HG03565 (cell line): ENCODE measurements around the gene DBH.
"Not testable (repeated sequence)": the region's sequence is repeated elsewhere in the genome, so short reads cannot be mapped to it uniquely, and the experiment has no call there.

Source experiments
- ATAC-seq: cut with Tn5 transposase; IDR thresholded peaks from one replicate; pipeline ENCODE4 v1.9.1; 2021; ENCODE audit warnings: mild to moderate bottlenecking, moderate library complexity; ENCODE audit not compliant: unreplicated experiment

Gene DBH

GRCh38 chr9:133621725-133622267 is 14.4 kb upstream of the DBH start:
- no peak for ATAC-seq

DNA sequence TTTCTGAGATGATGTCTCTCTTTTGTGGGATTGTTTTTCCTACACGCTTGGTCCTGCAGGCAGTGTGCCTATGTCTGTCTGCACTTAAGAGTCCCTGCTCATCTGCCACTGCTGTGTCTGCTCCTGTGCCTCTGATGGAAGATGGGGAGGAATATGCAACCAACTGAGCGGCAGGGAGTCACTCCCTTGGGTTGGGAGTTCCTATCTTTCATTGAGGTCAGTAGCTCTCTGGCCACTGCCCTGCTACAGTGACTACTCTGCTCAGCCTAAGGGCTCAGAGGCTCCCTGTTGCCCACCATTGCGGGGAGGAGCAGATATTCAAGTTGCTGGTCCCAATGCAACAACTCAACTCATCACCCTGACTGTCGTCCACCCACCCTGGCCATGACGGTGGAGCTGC is 13.6 kb upstream of the DBH start:
- no peak for ATAC-seq

DNA sequence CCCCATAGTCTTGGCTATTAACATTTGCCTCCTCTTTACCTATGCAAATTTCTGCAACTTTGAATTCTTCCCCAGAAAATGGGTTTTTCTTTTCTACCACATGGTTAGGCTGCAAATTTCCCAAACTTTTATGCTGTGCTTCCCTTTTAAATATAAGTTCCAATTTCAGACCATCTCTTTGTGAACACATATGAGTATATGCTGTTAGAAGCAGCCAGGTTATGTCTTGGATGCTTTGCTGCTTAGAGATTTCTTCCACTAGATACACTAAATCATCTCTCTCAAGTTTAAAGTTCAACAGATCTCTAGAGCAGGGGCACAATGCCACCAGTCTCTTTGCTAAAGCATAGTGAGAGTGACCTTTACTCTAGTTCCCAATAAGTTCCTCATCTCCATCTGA is 10.2 kb upstream of the DBH start:
- not testable (repeated sequence) for ATAC-seq

DNA sequence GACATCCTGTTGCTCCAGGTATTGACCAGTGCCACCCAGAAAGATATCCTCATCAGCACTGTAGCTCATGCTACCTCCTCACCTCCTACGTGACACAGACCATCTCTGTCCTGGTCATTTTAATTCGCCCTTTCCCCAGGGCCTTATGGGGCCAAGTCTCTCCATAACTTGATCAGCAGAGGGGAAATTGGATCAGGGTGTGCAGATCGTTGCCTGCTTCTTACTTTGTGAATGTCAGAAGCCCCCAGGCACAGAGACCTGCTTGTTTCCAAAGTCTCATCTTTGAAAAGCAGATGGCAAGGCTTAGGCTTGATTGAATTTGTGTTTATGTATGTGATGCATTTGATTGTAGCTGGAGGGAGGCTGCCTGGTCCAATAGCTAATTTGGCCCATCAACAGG is 8.8 kb upstream of the DBH start:
- ATAC-seq: no peak

GRCh38 chr9:133628766-133629165 is 7.4 kb upstream of the DBH start:
- ATAC-seq: no peak

DNA sequence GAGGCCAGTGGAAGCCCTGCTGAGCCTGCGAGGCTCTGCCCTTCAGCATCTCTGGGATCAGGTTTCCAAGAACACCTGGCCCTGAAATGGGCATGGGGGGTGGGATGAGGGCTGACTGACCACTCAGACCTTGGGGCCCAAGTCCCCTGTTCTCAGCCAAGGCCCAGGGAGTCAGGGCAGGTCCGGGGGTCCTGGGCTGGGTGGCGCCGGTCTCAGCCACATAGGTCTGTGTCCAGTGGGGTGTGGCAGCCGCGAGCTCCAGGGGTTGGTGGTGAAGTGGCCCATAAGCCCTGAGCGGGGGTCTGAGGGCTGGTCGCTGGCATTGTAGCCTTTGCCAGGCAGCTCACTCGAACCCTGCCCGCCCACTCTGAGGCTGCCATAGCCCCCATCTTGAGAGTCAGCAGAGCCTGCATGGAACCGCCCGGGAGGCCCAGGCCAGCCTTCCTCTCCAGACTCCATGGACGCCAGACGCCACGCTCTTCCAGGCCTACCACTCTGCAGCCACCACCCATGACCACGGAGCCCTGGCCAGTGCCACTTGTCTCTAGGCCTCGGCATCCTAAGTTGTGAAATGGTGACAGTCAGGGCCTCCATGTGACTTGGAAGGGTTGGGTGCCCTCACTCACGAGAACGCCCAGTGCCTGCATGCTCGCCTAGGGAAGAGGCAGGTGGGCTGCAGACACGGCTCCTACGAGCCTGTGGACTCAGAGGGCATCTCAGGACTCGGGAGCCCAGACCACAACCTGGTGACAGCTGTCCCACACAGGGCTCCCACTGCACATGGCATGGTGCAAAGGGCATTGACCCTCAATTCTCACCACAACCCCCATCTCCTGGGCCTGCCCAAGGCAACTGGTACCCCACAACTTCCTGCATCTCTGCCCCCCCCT is 6.7 kb upstream of the DBH start:
- ATAC-seq: no peak

GRCh38 chr9:133631111-133631510 is 5.1 kb upstream of the DBH start:
- no peak for ATAC-seq

GRCh38 chr9:133632806-133633680 is 3.1 kb upstream of the DBH start:
- no peak for ATAC-seq

- ATAC-seq: no peak
These were observed 2.5 kb upstream of the DBH start for GRCh38 chr9:133633681-133634080.

DNA sequence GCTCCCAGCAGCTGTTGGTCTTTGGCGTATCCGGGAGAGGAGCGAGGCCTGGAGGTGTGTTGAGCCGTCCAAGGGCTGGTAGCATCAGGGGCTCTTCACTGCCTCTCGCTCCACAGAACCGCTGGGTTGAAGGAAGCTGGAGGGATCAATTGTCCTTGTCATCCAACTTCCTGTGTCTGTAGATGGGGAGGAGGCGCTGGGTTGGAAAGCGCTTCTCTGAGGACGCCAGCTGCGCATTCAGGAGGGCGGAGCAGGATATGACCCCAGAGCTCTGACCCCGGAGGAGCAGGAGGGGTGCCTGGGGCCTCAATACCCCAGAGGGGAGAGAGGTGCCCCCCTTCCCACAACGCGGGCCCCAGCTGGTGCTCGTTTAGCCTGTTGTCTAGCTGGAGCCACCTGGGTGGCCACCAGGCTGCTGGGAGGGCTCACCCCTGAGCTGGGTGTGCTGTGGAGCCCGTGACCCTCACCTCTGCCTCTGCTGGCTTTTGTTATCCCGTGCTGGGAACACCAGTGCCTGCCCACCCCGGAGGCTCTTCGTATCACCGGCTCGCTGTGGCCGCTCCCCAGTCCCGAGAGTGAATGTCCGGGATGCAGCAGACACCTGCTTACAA is 2.0 kb upstream of the DBH start:
- ATAC-seq: no peak

DNA sequence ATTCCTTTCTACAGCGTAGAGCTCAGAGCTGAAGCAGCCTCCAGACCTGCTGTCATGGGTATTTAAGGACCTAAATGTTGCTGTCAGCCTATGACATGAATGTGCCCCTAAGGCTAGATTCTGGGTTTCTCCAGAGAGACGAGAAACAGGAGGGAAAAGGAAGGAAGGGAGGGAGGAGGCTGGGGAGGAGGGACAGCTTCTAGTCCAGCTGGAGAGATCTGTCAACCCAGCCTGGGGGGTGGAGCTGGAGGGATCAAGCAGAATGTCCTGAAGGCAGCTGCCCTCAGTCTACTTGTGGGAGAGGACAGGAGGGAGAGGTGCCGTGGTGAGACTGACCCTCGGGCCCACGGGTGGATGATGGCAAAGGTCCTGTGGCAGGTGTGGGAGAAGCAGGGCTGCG is 1.1 kb upstream of the DBH start:
- ATAC-seq: no peak

DNA sequence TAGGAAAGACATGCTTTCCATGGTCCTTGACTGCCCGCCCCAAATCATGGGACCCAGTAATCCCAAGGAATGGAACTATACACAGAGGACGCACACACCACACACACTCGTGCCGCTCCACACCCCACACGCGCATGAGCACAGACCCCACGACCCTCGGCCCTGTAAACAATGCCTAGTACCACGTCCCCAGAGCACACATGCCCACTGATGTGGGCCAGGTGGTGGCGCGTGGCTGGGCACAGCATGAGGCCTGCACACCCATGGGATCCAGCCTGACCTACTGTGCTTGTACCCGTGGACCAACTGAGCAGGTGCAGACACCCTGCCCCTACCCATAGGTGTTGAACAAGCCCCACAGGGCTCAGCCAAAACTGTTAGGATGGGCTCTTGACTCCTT is 739 bp downstream of the DBH start:
- ATAC-seq: no peak

DNA sequence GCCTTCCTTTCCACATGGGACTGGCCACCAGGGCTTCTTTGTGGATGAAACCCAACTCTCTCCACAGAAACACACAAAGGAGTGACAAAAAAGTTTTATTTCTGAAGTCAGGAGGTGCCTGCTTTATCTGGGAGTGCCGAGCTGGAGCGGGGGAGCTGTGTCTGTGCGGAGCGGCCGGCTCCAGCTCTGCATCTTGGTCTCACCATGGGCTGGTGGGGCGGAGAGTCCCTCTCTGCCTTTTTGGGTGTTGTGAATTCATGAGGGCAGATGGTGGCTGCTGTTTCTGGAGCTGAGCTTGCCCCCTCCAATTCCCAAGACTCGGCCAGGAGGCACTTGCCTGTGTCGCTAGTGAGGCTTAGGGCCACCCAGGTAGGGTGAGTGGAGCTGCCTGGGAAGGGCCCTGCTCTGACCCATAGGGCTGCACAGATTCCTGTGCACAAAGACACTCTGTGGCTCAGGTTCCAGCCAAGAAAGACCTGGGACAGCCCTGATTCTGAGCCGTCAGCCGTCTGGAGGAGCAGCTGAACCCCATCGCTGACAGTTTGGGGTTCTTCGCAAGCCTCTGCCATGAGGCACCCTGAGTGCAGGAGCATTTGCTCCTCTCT is 1.4 kb downstream of the DBH start:
- ATAC-seq: no peak

DNA sequence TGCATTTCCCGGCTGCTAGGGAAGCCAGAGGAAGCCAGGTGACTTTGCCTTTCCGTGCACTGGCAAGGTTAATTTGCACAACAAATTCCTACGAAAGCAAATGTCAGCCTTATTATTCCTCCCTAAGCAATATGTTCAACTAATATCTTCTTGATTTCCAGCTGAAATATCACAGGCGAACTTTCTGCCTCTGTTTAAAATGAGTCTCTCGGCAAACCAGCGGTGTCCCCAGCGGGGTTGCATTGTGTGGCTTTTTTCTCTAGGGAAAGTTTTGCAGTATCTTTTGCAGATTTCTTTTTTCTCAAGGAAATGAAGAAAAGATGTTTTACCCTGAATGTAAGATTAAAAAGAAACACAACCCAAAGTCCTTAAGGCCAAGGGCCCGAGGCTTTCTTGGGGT is 1.9 kb downstream of the DBH start:
- ATAC-seq: no peak

DNA sequence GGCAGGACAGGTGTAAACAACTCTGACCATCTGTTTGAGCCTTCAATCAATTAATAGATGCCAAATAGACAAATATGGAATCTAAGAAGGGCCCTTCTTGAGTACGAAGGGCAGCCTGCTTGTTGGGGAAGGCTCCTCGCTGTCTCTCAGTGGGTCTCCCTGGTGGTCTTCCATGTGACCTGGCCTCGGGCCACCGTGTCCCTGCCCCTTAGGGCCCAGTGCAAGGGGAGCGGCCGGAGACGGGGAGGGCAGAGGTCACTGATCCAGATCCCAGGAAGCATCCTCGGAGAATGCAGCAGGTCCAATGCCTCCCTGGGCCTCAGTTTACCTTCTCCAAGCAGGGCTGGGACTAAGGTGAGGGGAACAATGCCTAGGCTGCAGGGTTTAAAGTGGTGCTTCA is 2.5 kb downstream of the DBH start:
- no peak for ATAC-seq

DNA sequence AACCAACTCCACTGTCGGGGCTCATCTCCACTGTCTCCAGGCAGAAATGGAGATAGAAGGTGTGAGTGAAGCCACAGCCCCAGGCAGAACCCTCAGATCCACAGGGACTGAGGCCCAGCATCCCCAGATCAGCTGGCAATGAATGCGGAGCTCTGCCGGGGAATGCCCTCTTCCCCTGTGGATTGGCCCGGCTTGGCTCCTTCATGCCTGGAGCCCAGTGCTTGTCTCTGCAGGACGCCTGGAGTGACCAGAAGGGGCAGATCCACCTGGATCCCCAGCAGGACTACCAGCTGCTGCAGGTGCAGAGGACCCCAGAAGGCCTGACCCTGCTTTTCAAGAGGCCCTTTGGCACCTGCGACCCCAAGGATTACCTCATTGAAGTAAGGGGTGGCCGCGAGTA is 3.5 kb downstream of the DBH start:
- ATAC-seq: no peak

DNA sequence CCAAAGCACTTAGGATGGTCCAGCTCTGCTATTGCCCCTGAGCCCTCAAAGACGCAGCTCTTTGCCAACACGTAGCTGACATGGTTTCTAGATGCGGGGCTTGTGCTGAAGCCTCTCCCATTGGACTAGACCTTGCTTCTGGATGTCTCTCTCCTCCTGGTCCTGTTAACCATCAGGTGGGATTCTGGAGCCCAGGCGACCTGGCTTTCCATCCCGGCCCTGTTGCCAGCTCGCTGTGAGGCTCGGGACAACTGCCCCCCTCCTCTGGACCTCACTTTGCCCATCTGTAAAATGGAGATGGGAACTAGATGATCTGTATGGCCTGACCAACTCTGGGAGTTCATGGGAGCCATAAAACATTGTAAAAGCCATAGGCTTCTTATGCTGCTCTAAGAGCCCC is 4.0 kb downstream of the DBH start:
- ATAC-seq: no peak

- ATAC-seq: no peak
These were observed 4.6 kb downstream of the DBH start for GRCh38 chr9:133640580-133641395.

- ATAC-seq: no peak
These were observed 5.2 kb downstream of the DBH start for GRCh38 chr9:133641396-133641655.

DNA sequence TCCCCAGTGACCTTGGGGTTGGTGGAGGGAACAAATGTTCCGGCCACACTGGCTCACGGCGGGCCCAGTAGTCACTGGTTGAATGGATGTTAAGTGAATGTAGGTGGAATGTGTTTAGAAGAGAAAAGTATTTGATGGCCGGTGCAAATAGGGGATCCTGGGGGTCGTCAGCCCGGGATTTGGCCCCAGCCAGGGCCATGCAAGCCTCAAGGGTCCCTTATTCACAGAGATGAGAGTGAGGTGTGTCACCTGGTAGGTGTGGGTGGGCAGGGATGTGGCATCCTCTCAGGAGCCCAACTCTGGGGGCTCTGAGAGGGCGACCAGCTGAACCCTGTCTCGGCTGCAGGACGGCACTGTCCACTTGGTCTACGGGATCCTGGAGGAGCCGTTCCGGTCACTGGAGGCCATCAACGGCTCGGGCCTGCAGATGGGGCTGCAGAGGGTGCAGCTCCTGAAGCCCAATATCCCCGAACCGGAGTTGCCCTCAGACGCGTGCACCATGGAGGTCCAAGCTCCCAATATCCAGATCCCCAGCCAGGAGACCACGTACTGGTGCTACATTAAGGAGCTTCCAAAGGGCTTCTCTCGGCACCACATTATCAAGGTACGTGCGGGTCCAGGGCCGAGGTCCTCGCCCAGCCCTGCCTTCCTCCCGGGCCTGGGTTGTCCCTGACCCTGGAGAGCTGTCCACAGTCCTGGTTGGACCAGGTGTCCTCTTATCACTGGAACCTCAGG is 5.9 kb downstream of the DBH start:
- ATAC-seq: no peak
